SKM-1 (cell line): ENCODE data around the gene RAB43.
"Not testable (repeated sequence)": the region's sequence is repeated elsewhere in the genome, so short reads cannot be mapped to it uniquely, and the experiment has no call there.

ENCODE experiments used
- DNase-seq: peaks from one replicate; lab custom pipeline; 2025; ENCODE audit not compliant: unreplicated experiment; lab: John Stamatoyannopoulos, UW

RAB43 gene

GRCh38 chr3:129122412-129123011 is 908 bp upstream of the RAB43 start:
- DNase-seq: no peak

- no peak for DNase-seq
These were observed 400 bp downstream of the RAB43 start for GRCh38 chr3:129121016-129121791.

- peak; percentile 86 for DNase-seq
These were observed 1.2 kb downstream of the RAB43 start for GRCh38 chr3:129120254-129121004.

GRCh38 chr3:129119365-129120100 is 2.1 kb downstream of the RAB43 start:
- no peak for DNase-seq

GRCh38 chr3:129118745-129119144 is 2.9 kb downstream of the RAB43 start:
- no peak for DNase-seq

- no peak for DNase-seq
These were observed 4.5 kb downstream of the RAB43 start for GRCh38 chr3:129117134-129117533.

GRCh38 chr3:129116482-129116946 is 5.1 kb downstream of the RAB43 start:
- DNase-seq: no peak

GRCh38 chr3:129114455-129114854 is 7.1 kb downstream of the RAB43 start:
- no peak for DNase-seq

- peak; percentile 62 for DNase-seq
These were observed 9.1 kb downstream of the RAB43 start for GRCh38 chr3:129112308-129113052.

GRCh38 chr3:129111076-129111780 is 10.4 kb downstream of the RAB43 start:
- not testable (repeated sequence) for DNase-seq

- DNase-seq: no peak
These were observed 13.8 kb downstream of the RAB43 start for GRCh38 chr3:129107793-129108192.

GRCh38 chr3:129106866-129107565 is 14.6 kb downstream of the RAB43 start:
- DNase-seq: no peak

GRCh38 chr3:129106320-129106719 is 15.3 kb downstream of the RAB43 start:
- no peak for DNase-seq

GRCh38 chr3:129105862-129106261 is 15.7 kb downstream of the RAB43 start:
- no peak for DNase-seq

GRCh38 chr3:129104498-129105079 is 17.0 kb downstream of the RAB43 start:
- DNase-seq: no peak

- DNase-seq: no peak
These were observed 17.6 kb downstream of the RAB43 start for GRCh38 chr3:129104051-129104450.

GRCh38 chr3:129103296-129103695 is 18.3 kb downstream of the RAB43 start:
- no peak for DNase-seq

- no peak for DNase-seq
These were observed 20.1 kb downstream of the RAB43 start for GRCh38 chr3:129101370-129102138.
